HG02852 (cell line): Measurements from ENCODE around the gene XPNPEP1.

Source experiments
- ATAC-seq: cut with Tn5 transposase; IDR thresholded peaks from one replicate; pipeline ENCODE4 v1.9.1; 2021; ENCODE audit warnings: mild to moderate bottlenecking, moderate library complexity; ENCODE audit not compliant: unreplicated experiment

XPNPEP1 gene

DNA sequence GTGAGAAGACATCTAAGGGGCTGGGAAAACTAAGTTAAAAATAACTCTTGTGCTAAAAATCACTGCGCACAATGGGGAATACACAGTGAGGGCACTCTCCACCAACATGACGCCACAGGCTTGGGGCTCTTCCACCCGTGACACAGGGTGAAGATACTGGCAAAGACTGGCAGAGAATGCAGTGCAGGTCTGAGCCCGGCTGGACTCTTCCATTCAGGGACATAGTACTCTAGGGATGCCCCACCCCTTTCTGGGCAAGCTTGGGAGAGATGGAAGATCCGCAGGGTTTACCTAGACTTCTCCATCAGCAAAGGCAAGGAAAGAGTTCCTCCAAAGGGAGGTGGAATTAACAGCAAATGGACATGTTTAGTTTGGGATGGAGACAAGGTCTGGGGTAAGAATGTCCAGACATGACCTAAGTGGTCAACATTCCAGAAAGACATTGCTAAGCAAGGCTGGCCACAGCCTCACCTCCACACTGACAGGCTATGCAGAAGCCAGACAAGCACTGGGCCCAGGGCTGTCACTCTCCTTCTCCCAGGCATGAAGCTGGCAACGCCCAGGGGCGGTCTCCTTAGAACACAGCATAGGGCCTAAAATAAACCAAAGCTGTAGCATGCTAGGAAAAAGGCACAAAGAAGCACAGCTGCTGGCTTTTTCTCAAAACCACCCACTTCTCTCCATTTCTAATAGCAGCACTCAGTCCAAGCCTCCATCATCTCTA, 28.1 kb downstream of the XPNPEP1 start:
- ATAC-seq, result no peak

DNA sequence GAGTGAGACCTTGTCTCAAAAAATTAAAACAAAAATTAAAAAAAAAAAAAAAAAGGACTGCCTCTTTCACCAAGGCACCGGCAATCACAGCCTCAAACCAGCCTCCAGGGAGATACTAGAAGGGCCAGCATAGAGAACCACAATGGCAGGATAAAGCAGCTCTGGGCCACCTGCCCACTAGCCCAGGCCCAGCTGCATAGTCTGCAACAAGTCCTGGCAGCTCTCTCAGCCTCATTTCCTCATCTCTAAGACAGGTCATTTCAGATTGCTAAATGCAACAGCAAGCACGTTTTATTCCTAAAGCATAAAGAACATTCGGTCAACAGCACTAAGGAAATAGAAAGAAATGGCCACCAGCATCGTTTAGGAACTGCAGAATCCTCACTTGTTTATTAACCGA, 28.8 kb downstream of the XPNPEP1 start:
- ATAC-seq, result no peak

DNA sequence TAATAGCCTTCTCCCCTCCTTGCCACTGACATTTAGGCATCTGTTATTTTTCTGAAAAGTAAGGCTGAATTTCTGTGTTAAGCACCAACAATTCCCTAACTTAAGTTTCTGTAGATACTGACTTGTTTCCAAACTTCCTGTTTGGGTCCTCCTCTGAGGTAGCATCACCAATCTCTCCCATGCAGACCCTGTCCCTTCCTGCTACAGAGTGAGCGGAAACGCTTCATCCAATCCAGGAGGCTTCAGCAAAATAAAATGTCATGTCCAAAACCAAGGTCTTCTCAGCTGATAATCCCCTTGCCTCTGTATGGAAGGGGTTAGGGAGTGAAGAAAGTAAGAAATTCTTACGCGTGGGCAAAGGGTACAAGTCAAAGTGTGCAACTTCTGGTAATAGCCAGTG, 29.9 kb downstream of the XPNPEP1 start:
- no peak for ATAC-seq

DNA sequence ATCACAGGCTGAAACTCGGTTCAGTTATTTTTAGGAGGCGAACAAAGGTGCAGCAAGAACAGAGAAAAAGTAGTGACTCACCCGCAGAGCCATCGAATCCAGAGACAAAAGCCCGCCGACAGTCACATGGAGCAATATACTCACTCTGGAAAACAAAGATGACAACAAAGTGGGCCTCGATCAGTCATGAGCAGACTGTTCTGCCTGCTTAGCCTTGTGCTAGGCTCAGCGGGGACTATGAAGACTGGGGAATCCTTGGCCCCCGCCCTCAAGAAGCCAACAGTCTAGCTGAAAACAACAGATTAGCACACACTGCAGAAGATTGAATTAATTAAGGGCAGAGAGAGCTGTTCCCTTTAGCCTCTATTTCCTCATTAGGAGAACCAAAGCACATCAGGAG, 30.4 kb downstream of the XPNPEP1 start:
- ATAC-seq, result no peak

DNA sequence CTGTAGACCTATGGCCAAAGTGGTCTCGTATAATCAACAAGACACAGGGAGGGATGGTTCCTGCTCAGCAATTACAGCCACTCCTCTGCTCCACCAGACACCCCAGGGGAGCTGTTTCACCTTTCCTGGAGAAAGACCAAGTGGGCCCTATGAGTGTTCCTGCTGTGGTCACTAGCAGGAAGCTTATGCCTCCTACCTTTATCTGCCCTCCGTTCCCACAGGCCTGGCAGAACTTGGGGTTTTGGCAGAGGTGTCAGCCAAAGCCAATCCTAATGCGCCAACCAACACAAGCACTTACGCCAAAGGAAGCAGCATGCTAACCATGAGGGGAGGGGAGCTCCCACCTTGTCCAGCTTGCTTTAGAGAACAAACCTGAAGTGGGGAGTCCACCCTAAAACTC, 31.2 kb downstream of the XPNPEP1 start:
- no peak for ATAC-seq

DNA sequence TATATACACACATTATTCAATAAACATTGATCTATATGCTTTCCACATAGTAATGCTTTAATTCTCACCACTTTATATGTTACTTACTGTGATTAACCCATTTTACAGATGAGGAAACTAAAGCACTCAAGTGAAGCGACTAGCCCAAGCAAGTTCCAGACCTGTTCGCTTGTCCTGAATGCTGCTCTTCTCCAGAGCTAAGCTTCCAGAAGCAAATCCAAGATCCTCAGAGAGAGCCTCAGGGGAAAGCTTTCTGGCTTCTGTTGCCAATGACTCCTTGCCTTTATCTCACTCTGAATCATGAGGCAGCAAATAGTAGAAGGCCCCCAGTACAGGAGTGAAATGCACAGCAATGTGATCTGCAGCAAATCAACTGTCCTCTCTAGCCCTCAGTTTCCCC, 32.2 kb downstream of the XPNPEP1 start:
- ATAC-seq, result no peak

DNA sequence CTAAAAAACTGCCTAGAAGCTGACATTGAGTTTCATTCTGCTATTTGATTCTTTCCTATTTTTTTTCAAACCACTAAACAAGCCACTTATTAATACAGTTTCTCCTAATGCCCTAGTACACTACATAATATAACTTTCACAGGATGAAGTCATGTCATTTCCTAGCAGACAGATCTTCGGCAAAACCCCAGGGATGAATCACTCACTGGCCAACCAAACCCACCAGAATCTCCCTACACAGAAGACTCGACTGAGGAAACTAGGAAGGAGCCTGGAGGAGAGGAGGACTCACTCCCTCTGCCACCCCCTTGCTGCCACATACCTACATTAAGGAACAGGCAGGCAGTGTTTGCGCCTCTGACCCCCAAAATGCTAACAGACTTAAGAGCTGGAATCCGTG, 33.4 kb downstream of the XPNPEP1 start:
- ATAC-seq, result no peak

DNA sequence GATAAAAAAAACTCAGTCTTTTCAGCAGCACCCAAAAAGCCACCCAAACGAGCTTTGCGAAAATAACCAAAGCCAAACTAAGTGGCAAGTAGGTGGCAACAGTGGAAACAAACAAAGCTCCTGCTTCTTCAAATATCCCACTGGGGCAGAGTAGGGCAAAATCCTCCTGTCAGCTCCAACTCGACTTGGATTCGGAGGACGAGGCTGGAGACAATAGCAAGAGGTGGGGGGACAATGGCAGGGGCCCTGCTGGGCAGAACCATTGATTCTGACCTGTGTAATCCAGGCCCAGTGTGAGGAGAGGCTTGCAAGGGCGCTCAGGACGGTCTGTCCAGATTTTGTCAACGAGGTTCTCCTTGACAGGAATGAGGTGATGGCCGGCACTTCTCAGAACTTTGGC, 35.5 kb downstream of the XPNPEP1 start:
- no peak for ATAC-seq

DNA sequence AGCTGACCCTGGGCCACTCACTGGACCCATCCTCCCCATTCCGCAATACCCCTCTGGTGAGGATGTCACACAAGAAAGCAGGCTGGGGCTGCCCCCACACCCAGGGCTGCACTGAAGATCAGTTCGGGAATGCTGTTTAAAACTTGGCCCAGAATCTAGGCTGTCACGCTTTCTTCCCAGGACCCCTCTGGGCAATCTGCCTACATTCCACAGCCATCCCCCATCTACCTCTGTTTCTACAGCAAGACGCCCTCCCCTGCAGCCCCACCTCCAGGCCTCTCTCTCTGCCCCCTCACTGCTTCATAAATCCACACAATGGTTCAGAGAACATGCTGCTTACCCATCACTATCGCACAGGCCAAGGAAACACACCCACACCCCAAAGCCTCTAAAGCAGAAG, 36.1 kb downstream of the XPNPEP1 start:
- ATAC-seq, result no peak

DNA sequence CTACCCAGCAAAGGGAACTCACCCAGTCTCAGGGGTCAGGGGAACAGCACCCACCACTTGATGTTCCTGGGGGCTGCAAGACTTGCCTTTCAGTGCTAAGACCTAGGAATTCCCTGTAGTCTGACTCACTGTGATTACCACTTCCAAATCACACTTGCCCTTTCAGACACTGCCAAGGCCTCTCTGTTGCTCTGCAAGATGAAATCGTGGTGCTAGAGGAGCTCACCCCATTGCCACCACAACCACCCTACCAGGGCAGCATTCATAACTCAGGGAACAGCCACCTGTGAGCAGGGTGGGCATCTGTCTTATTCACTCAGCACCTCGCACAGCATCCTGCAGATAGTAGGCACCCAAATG, 36.5 kb downstream of the XPNPEP1 start:
- no peak for ATAC-seq

DNA sequence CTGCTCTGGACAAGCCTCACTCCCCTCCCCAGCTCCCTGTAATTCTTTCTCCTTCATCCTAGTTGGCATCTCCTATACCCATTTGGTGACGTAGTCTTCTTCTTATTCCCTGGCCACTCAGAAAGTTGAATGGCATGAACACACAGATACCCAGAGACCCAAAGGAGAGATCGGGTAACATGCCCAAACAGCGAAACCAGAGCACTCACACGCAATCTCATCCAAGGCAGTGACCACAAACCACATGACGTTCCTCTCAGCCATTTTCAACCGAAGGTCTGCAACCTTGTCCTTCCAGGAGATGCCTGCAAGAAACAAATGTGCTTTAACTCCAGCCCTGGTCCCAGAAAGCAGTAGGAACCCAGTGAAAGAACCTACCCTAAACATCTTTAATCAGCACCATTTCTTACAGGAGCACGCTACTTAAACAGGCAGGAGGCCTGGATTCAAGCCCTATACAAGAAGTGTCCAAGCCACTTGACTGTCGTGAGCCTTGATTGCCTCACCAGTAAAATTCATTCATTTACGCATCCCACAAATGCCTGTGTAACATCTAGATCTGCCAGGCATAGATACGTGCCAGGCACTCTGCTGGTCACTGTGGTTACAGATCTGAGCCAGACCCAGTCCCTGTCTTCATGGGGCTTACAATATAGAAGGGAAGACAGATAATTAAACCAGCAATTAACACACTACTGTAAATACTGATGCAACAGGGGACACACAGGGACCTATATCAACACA, 37.1 kb downstream of the XPNPEP1 start:
- ATAC-seq, result no peak

DNA sequence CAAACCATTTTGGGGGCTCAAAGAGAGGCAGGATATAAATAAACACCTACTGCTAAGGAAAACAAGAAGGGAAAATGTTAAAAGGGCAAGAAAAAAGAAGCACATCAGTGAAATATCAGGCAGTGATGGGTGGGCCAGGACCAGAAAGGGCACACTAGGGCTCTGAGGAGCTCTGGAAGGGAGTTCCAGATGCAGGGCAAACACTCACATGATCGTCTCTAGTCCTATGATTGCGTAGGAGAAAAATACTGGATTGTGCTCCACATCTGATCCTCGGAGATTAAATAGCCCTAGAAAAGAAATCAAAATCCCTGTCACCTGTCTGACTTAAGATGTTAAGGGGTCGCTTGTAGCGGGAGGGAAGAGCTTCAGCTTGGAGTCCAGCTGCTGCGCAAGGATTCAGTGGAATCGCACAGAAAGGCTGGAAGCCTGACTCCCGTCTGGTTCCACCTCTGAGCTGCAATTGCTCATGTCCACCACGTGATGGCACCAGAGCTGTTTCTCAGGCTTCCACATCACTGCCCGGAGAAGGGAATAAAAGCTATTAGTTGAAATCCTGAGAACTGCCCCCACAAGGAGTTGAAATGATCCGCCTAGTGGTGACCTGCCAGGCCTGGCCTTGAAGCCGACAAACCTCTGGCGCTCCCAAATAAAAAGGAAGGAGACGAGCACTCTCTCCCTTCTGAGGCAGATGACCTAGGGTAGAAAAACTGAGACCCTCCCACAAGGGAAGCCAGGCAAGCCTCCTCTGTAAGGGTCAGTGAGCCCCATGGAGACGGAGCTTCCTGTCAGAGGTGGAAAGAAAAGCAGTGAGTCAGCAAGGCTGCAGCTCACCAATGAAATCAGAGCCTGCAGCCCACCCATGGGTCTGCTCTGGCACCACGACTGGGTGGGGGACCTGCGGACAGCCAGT, 39.2 kb downstream of the XPNPEP1 start:
- peak; percentile 53 for ATAC-seq

DNA sequence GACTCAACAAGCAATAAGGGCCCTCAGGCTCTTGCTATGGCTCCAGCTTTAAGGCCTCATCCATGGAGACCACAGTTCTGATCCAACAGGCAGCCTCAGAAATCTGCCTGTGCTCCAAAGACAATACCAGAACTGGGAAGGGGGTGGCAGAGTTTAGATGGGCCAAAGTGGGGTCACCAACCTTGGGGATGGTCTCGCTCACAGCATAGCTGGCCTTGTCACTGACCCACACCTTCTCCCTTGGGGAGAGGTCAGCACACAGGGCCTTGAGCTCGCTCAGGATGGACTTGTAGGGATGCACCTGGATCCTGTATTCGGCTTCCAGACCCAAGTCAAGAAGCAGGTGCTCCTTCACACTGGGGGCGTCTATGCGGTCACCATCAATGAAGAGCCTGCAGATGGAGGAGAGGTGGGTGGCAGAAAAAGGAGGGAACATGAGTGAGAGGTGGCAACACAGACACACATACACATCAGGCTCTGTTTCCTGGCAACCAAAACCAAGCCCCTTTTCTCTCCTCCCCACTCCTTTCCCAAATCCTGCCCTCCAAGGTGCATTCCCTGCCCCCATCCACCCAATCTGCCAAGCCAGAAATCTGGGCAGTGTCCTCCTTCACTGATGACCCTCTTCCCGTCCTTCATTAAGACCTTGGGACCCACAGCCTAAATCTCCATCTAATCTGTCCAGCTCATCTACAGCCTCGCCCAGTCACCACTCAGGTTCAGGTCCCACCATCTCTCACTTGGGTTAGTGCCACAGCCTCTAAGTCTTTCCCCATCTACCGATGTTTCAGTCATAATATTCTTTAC, 40.9 kb downstream of the XPNPEP1 start:
- ATAC-seq, result no peak

DNA sequence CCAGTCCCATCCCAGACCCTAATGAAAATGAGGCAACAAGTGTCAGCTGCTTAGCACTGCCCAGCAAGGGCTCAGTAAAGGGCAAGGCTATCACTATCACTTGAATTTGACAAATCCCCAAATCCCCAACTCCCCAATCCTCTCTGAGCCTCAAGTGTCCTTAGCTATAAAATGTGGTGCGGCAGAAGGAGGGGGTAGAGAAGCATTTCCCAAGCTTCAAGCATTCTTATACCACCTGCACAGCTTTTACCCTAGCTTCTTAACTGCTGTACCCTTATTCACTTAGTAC, 41.6 kb downstream of the XPNPEP1 start:
- no peak for ATAC-seq

DNA sequence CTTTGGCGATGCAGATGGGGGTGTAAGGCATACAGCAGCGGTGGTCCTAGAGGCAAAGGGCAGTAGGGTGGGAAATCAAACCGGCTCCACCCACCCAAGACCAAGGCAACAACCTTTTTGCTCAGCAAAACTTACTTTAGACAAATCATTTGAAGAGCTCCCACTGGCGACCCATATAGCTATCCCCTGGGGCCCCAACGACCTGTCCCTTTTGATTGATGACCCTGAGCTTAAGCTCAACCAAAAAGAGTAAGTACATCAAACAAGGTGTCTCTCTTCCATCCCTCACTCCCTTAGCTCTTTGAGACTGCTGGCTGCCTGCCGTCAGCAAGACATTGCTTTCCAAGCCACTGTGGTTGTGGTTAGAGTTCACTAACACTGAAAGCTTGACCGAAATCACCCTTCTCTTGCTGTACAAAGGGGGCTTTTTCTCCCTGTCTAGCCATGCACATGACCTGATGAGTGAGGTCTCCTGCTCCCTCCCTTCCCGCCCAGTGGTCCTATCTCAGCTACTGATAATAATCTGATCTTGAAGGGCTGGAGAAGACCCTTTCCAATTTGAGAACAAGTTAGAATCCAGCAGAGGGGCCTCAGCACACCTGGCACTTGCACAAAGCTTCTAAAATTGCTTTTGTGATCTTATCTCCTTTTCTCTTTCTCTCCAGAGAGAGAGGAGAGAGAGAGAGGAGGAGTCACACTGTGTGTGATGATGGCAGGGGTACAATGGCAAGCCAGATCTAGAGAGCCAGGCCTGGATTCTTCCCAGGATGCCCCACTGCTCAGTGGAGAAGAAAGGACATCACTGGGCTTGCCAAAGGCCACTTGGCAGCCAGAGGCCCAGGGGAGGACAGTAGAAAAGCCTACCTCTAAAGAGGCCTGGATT, 42.2 kb downstream of the XPNPEP1 start:
- peak; percentile 86 for ATAC-seq

DNA sequence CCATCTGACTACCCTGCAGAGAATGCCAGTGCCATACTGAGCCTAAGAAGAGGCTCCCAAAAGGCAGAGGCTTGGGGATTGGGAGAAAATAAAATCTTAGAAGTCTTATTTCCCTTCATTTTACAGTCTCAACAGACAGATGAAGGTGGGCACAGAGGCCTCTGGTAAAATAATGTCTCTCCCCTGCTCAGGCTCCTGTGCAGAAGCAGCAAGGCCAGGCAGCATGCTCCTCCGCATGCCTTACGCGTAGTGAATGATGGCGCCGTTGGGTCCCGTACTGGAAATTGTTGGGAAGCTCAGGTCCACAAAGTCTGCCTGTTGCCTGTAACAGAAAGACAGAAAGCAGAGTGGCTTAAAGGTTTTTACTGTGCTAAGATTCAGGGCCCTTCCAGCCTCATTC, 45.8 kb downstream of the XPNPEP1 start:
- no peak for ATAC-seq

DNA sequence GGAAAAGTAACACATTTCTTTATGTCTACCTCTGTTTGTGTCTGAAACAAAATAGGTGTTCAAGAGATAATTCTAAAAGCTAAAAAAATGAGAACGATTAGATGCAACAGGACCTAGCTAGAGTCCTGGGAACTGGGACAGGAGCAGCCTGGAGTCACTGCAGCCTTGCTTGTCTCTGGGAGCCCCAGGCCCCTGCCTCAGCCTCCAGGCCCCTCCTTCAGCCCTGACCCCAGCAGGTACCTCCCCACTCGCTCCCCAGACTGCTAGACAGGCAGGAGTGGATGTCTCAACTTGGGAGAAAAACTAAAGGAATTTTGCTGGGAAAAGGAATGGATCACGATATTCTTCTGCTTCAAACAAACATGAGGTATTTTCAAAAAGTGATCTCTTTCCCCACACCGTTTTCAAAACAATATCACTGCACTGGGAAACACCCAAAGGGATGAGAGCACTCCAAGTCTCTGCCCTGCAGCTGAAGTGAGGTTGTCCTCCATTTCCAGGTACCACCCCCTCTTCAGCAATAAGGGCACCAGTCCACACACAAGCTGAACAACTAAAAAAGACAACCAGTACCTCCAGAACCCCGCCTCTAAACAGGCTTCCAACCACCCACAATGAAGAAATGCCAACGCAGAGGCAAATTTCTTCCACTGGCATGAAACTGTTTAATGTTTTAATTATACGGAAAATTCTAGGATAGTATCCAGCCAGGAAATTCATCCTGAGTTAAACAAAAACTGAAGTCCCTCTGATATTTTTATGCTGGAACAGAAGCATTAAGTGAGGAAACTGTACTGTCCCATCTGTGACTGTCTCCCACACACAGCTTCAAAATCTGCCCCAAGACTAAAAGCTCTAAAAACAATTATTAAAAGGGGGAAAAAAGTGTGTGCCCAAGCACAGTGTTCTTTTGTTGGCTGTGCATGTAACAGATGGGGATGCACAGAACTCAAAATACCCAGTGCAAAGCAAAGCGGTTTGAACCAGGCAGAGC, 47.2 kb downstream of the XPNPEP1 start:
- no peak for ATAC-seq

DNA sequence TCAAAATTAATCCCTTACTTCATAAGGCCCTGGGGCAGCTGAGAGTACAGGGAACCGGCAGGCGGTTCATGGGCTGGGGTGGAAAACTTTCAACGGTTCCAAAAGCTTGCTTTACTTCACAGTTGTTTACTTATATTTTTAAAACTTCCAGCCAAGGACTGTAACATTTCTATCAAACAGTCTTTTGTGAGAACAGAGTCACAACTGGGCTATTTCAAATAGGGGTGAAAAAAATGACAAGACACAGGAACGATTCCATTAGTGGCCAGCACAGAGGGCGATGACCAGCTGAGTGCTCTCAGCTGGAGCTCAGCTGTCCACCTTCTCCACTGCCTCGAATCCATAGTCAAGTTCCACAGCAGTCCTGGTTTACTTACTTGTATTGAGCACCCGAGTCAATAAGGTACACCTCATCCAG, 48.2 kb downstream of the XPNPEP1 start:
- no peak for ATAC-seq

DNA sequence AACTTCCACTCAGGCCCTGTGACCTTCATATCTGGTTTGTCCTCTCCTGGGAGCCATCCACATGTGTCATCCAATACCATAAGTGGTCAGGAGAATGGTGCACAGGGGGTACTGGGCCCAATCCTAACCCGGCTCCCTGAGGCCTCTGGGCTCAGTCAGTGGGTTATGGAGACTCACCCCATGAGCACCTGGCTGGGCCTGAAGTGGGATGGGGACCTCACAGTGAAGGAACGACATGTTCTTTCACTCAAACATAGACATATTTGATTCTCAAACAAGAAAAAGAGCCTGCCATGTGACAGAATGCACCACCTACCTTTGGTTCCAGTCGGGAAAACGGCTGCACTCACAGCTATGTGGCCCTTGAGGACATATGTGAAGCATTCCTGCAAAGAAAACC, 51.8 kb downstream of the XPNPEP1 start:
- no peak for ATAC-seq
